Activated CD4-positive, alpha-beta T cell treated with anti-CD3 and anti-CD28 coated beads, Interleukin-2, amount 50 U/mL, for 48 hours (primary cell): ENCODE measurements around the gene SOX5.

Experiments used
- DNase-seq, 2 experiments: peaks; one replicate each; pipeline ENCODE4 v3.0.0-alpha.2; 2020

SOX5 gene

DNA sequence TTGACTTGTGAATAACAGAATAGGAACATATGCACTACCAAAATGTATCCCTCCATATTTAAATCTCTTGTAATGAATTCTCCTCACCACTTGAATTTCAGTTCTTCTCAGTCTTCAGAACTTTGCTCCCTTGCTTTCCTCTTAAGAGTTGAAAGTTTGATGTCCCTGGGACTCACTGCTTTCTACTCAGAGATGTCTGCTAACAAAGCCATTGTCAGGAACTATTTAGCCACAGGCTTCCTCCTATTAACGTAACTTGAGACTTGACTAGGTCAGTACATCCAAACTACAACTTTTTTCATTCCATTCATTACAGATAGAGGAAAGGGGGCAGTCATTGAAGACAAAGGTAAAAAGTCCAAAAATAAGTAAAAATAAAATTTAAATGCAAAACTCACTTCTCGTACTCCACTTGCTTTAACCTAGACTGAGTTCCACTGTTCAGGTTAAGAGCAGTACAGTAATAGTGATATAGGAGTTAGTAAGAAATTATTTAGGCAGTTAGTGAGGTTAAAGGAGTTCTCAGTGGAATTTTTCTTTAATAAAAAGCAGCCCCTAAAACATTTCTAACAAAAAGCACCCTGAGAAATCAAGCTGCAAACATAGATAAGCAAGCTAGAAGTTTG, 364.2 kb downstream of the SOX5 start:
- DNase-seq = no peak

- DNase-seq = no peak
These were observed 367.6 kb downstream of the SOX5 start for GRCh38 chr12:23581913-23582312.

- no peak for DNase-seq
These were observed 370.2 kb downstream of the SOX5 start for GRCh38 chr12:23579257-23579656.

DNA sequence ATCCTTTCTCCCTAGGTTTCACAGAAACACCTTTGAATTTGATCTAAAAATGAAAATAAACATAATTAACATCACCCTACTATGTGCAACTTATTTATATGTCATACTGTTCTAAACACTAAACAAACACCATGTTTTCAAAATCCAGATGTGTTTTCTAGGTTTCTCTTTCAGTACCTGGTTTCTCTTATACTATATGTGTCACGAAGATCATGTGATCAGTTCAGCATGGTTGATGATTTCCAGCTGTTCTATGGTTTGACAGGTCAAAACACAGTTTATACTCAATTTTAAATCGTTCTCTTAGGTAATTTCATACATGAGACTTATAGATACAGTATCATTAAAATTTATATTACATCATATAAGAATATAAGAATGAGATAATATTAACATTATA, 373.1 kb downstream of the SOX5 start:
- no peak for DNase-seq

DNA sequence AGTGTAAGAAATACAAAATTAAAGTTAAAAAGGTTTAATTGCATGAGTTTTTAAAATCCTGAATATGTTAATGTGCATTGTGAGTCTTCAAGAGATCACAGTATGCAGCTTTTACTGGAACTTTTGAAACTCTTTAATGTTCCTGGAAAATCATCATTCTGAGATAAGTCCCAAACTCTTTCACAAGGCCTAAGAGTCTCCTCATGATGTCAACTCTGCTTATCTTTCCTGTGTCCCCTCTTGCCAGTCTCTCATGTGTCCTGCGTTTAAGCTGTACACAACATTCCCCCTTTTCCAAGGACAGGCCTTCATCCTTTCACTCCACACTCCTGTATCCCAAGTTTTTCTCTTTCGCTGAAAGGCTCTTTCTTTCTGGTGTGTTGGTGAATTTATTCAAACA, 380.1 kb downstream of the SOX5 start:
- DNase-seq = no peak

DNA sequence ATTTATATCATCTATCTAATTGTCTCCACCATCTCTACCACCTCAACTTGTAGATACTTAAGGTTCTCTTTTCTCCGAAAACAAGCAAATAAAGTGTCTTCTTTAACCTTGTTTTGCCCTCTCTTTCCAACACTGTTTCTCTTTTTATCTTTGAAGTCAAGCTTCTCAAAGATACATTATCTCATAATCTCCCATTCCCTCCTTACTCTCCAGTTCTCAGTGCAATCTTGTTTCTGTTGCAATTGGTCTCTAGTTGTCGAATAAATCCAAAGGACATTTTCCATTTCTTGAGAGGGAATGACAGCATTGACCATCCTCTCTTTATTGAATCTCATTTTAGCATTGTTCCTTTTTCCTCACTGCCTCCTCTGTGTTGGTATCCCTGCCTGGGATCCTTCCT, 383.3 kb downstream of the SOX5 start:
- DNase-seq = no peak

DNA sequence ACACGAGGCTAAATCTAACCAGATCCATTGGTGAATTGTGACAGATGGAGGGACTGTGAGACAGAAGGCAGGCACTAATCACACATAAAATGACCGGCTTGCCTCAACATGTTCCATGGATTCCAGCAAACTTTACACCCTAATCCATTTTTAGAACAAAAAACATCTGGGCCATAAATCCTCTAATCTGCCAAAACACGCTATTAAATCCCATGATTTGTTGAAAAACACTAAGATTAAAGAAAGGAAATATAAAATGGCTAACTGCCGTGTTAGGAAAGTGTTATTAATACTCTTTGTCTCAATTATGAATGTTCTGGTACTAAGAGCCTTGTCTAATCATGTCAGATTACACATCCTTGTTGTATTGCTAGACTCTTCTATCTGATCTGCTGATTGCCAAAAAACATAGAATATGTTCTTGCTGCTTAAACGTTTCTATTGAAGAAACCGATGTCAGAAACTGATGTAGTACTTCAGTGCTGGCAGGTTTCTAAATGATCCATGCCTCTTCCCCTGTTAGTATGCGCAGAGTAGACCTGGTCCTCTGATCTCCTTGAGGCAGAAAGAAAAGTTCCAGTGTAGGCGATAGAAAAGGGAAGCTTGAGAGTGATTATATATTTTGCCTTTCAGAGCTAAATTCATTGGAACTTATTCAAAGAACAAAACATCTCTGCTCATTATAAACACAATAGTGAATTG, 384.9 kb downstream of the SOX5 start:
- no peak for DNase-seq

DNA sequence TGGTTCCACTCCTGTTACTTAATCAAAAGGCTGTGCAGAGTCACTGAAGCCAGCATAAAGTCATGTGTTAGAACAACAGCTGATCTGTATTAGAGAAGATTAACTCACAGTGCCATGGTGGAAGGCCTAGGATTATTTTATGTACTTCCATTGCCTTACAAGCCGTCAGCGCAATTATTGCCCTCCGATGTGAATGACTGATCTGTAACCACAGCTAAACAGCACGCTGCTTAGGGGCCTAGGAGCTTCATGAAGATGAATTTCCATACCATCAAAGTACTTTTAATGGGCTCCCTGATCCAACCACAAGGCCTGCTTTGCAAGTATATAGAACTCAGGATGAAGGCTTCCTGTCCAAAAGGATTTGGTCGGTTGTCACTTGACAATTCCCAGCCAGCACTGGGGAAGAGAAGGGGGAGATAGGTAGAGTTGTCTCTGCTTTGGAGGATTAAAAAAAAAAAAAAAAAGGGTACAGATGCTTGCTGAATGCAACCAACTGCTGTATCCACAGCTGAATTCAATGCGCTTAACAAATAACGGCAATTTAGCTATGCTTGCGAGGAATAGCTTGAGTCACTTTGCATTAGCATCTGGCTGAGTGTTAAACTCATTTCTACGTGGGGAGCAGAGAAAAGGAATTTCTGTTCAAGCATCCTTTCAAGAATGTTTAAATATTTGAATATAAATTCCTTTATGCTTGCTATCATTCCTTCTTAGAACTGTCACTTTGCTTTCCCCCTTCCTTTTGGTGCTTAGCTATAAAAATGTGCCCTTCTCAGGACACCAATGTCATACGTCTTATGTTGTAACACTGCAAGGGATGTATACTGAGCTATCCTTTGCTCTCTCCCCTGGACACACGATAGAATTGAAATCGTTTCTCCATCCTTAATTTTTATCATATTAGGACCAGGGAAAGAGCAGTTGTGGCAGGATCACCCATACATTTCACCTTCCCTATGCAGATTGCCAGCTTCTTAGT, 387.8 kb downstream of the SOX5 start:
- no peak for DNase-seq

DNA sequence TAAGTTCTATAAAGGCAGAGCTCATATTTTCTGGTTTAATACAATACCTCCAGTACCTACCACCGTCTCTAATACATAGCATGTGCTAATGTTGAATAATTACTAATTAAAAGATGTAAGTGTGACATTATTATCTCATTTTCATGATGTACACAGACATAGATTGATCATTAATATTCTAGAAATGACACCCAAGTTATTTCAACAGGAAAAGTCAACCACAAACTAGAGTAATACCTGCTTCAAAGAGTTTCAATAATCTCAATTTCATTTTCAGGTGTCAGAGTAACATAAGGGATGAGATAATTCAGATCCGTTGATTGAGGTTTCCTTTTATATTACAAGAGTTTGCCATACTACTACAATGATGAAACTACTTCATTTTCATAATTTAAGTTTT, 388.9 kb downstream of the SOX5 start:
- no peak for DNase-seq

- no peak for DNase-seq
These were observed 390.2 kb downstream of the SOX5 start for GRCh38 chr12:23559268-23559753.

DNA sequence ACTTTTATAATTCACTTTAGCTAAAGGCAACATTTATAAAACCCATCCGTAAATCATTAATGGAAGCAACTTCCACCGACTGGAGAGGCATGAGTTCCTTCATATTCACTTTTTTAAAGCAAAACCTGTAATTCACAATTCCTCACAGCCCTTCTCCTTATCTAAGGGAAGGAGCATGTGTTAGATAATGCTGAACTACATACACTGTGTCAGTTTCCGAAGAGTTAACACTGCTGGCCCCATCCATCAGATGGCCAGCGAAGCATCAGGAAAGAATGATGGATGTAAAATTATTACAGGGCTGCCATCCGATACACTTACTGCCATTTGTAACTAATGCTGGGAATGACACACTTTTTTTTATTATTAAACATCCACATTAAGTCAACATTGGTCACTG, 392.8 kb downstream of the SOX5 start:
- no peak for DNase-seq

DNA sequence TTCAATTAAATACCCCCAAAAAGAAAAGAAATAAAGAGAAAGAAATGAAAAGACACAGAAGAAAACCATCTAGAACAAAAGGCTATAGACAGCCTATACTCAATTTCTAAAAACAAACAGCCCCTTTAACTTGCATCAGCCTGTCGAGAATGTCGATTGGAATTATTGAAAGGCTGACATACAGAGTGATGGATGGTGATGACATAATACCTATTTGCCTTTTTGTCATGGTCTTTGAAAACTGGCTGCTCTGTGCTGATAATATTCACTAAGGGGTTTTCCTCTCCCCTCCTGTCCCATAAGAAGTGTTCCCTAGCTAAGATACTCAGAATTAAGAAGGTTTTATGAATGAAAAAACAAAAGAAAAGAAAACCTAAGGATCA, 393.7 kb downstream of the SOX5 start:
- no peak for DNase-seq

GRCh38 chr12:23555180-23555824, 394.2 kb downstream of the SOX5 start:
- no peak for DNase-seq

- DNase-seq = no peak
These were observed 397.1 kb downstream of the SOX5 start for GRCh38 chr12:23552417-23552816.

DNA sequence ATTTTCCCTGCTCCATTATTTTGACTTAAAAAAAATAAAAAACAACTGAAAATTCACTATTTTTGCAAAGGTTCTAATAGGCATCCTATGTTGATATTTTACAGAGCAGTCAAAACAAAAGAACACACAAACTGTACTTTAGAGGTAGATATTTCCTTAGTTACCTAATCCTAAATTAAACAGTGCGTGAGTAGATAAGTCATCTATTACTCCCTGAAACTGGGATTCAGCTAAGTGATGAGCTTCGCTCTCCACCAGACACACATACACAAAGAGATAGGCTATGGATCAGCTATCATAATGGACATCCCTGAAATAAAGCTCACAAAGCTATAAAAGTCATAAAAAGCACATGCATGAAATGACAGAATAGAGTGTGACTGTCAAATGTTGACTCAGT, 398.7 kb downstream of the SOX5 start:
- DNase-seq = no peak

DNA sequence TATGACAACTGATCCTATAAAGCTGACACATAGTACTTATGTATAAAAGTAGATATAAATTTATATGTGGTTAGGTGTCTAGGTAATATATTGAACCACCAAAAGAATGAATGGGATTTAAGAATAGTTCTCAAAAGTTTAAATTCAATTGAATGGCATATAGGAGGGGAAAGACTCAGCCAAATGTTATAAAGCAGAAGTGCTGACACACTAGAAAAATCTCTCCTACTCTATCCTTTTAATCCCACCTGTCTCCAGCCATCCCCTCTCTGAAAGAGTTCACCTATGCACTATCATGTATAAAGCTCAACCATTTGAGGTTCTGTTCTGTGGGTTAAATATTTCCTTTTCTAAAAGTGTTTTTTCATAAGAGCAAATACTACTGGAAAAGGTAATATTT, 400.7 kb downstream of the SOX5 start:
- no peak for DNase-seq

- no peak for DNase-seq
These were observed 402.7 kb downstream of the SOX5 start for GRCh38 chr12:23546756-23547155.

- DNase-seq = no peak
These were observed 405.7 kb downstream of the SOX5 start for GRCh38 chr12:23543767-23544166.

GRCh38 chr12:23542187-23542586, 407.3 kb downstream of the SOX5 start:
- DNase-seq = no peak

DNA sequence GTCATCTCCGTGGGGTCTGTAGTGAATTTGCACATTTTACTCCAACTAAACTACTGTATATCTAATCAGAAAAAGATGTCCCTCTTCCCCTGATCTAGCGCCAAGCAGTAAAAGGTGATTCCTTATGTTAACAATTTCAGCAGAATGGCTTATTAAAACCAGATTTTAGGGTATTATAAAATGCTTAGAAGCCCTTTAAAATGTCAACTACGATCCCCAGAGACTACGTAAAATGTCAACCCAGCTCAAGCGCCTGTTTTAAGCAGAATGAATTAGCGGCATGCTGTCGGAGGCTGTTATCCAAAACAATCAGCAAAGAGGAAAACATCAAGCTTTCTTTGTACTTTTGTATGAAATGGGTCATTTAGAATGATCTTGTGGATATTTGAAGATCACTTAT, 408.9 kb downstream of the SOX5 start:
- DNase-seq = no peak

- DNase-seq = no peak
These were observed 413.2 kb downstream of the SOX5 start for GRCh38 chr12:23536293-23536692.

DNA sequence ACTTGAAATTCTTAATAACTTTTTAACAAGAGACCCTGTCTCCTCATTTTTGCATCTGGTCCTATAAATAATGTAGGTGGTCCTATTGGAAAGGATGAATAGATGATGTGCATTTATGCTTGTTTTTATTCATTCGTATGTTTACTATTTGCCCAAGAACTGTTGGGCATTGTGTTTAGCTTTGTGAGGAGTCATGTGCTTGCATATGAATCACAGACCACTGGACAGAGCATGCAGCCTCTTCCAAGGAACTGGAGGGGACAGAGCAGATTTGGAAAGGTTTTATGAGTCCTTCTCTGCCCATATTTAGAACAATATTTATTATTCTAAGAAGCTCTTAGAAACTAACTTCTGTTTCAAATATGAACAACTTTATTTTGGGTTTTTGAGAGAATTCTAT, 414.0 kb downstream of the SOX5 start:
- DNase-seq = no peak

GRCh38 chr12:23534196-23534595, 415.3 kb downstream of the SOX5 start:
- no peak for DNase-seq
